Measurements from ENCODE around the gene ATP2A1. TPM values are rescaled to one million over a fixed set of nuclear protein-coding genes. Genes with fewer than 3 reads are reported as not detected.

The ATP2A1 gene
- total and polyA plus RNA-seq, 2 donors from 2014 or later, result 0.25 to 0.47 TPM

- Histone ChIP-seq H3K4me1 (ENCODE audit: control insufficient read depth in 2 of 3, insufficient read depth in 2 of 3, low read depth in 1 of 3, low read length in 3 of 3) (no peaks in the 10 kb centered on the region), H3K27ac (ENCODE audit: low read depth in 2 of 2, low read length in 2 of 2) (no peak overlapping the region), H3K27me3 (ENCODE audit: control insufficient read depth, insufficient read depth, low read length) (no peaks in the 10 kb centered on the region), H3K9ac (ENCODE audit: low read length in 3 of 3) (no peak overlapping the region), H3K36me3 (ENCODE audit: control insufficient read depth in 2 of 3, insufficient read depth in 3 of 3, low read length in 3 of 3) (no peaks in the 10 kb centered on the region), H3K9me3 (ENCODE audit: control insufficient read depth in 2 of 3, insufficient read depth in 1 of 3, low read length in 3 of 3) (no peaks in the 10 kb centered on the region), H3K4me3 (ENCODE audit: low read length in 3 of 3) (no peak overlapping the region)
- DNase-seq, result no peak
- no peak for FAIRE-seq
- intact Hi-C loops (cut with DNase I), result no loop called here
- no peak for TF ChIP-seq CTCF (IDR thresholded peaks at IDR 0.05; ENCODE audit: borderline replicate concordance, extremely low read depth, insufficient read depth)
Observed at GRCh38 chr16:28932339-28933141, 54.3 kb downstream of the ATP2A1 start.

- FAIRE-seq (no peak), DNase-seq (peak in 3 of 5 donors; percentile 39 to 48 (median 43))
- H3K4me3 ChIP-seq (ENCODE audit: low read length in 3 of 3), result no peak overlapping the region
- no peaks in the 10 kb centered on the region for H3K27me3 ChIP-seq (ENCODE audit: control insufficient read depth, insufficient read depth, low read length)
- TF ChIP-seq CTCF (IDR thresholded peaks at IDR 0.05; ENCODE audit: borderline replicate concordance, extremely low read depth, insufficient read depth), result no peak
- H3K9me3 ChIP-seq (ENCODE audit: control insufficient read depth in 2 of 3, insufficient read depth in 1 of 3, low read length in 3 of 3), result no peaks in the 10 kb centered on the region
- intact Hi-C loops (cut with DNase I), result no loop called here
- no peak overlapping the region for H3K9ac ChIP-seq (ENCODE audit: low read length in 3 of 3)
- H3K4me1 ChIP-seq (ENCODE audit: control insufficient read depth in 2 of 3, insufficient read depth in 2 of 3, low read depth in 1 of 3, low read length in 3 of 3), result no peaks in the 10 kb centered on the region
- no peak overlapping the region for H3K27ac ChIP-seq (ENCODE audit: low read depth in 2 of 2, low read length in 2 of 2)
- no peaks in the 10 kb centered on the region for H3K36me3 ChIP-seq (ENCODE audit: control insufficient read depth in 2 of 3, insufficient read depth in 3 of 3, low read length in 3 of 3)
Observed at GRCh38 chr16:28933171-28933570, 54.9 kb downstream of the ATP2A1 start.

GRCh38 chr16:28935346-28935745, 57.1 kb downstream of the ATP2A1 start:
- no peak for TF ChIP-seq CTCF (IDR thresholded peaks at IDR 0.05; ENCODE audit: borderline replicate concordance, extremely low read depth, insufficient read depth)
- H3K27ac ChIP-seq (ENCODE audit: low read depth in 2 of 2, low read length in 2 of 2), result no peak overlapping the region
- no peaks in the 10 kb centered on the region for H3K36me3 ChIP-seq (ENCODE audit: control insufficient read depth in 2 of 3, insufficient read depth in 3 of 3, low read length in 3 of 3)
- FAIRE-seq, result no peak
- no peak overlapping the region for H3K9ac ChIP-seq (ENCODE audit: low read length in 3 of 3)
- no peaks in the 10 kb centered on the region for H3K27me3 ChIP-seq (ENCODE audit: control insufficient read depth, insufficient read depth, low read length)
- intact Hi-C loops (cut with DNase I), result no loop called here
- H3K4me3 ChIP-seq (ENCODE audit: low read length in 3 of 3), result no peak overlapping the region
- H3K4me1 ChIP-seq (ENCODE audit: control insufficient read depth in 2 of 3, insufficient read depth in 2 of 3, low read depth in 1 of 3, low read length in 3 of 3), result no peaks in the 10 kb centered on the region
- DNase-seq, result no peak
- no peaks in the 10 kb centered on the region for H3K9me3 ChIP-seq (ENCODE audit: control insufficient read depth in 2 of 3, insufficient read depth in 1 of 3, low read length in 3 of 3)
